GM06990 (cell line): Measurements from ENCODE around the gene DMD.
"Not testable (repeated sequence)": the region's sequence is repeated elsewhere in the genome, so short reads cannot be mapped to it uniquely, and the experiment has no call there.

Source experiments
- DNase-seq: peaks from one replicate; pipeline ENCODE4 v3.0.0-alpha.2; 2011; ENCODE audit not compliant: insufficient read length; ENCODE audit errors: extremely low read depth
- H3K27me3 ChIP-seq: replicated peaks from 2 replicates; pipeline ENCODE4 v1.6.0; 2011; ENCODE audit warnings: low read length; ENCODE audit not compliant: control insufficient read depth, insufficient read depth
- H3K36me3 ChIP-seq: 2 replicates; pipeline ENCODE4 v1.5.1; 2011; ENCODE audit warnings: low read length; ENCODE audit not compliant: control insufficient read depth, insufficient read depth
- H3K4me3 ChIP-seq: replicated peaks from 2 replicates; pipeline ENCODE4 v1.5.1; 2011; ENCODE audit warnings: low read depth, mild to moderate bottlenecking, control low read depth, low read length
- CTCF ChIP-seq: IDR thresholded peaks from 2 replicates; pipeline ENCODE4 v1.5.1; 2011; ENCODE audit warnings: low read length, control low read depth, mild to moderate bottlenecking, inconsistent platforms; ENCODE audit not compliant: insufficient read depth, poor library complexity, severe bottlenecking

The DMD gene

GRCh38 chrX:31397119-31397518, 1814.2 kb downstream of the DMD start:
- Histone ChIP-seq H3K4me3 (no peak overlapping the region), H3K27me3 (no peaks in the 10 kb centered on the region), H3K36me3 (no peaks in the 10 kb centered on the region)
- no peak for DNase-seq
- no peak for TF ChIP-seq CTCF

GRCh38 chrX:31392513-31392912, 1818.8 kb downstream of the DMD start:
- no peak for TF ChIP-seq CTCF
- DNase-seq, result no peak
- Histone ChIP-seq H3K36me3 (no peaks in the 10 kb centered on the region), H3K27me3 (no peaks in the 10 kb centered on the region), H3K4me3 (no peak overlapping the region)

- DNase-seq, result no peak
- Histone ChIP-seq H3K36me3 (no peaks in the 10 kb centered on the region), H3K27me3 (no peaks in the 10 kb centered on the region), H3K4me3 (no peak overlapping the region)
- no peak for TF ChIP-seq CTCF
Measured at GRCh38 chrX:31388946-31389345, 1822.4 kb downstream of the DMD start.

GRCh38 chrX:31384471-31384870, 1826.9 kb downstream of the DMD start:
- no peak overlapping the region for H3K4me3 ChIP-seq
- H3K27me3 ChIP-seq, result no peaks in the 10 kb centered on the region
- DNase-seq, result no peak
- no peaks in the 10 kb centered on the region for H3K36me3 ChIP-seq
- TF ChIP-seq CTCF, result no peak

- no peak for TF ChIP-seq CTCF
- Histone ChIP-seq H3K27me3 (no peaks in the 10 kb centered on the region), H3K4me3 (no peak overlapping the region), H3K36me3 (no peaks in the 10 kb centered on the region)
- DNase-seq, result no peak
Measured at GRCh38 chrX:31383991-31384390, 1827.4 kb downstream of the DMD start.

- not testable (repeated sequence) for DNase-seq, H3K36me3 ChIP-seq, H3K4me3 ChIP-seq, H3K27me3 ChIP-seq
Measured at GRCh38 chrX:31378973-31379372, 1832.4 kb downstream of the DMD start.

GRCh38 chrX:31377821-31378220, 1833.5 kb downstream of the DMD start:
- H3K27me3 ChIP-seq, H3K36me3 ChIP-seq, DNase-seq, H3K4me3 ChIP-seq: not testable (repeated sequence)
